Raji (cell line): ENCODE measurements around the gene SCN5A.

ENCODE experiments used
- POLR2A ChIP-seq: IDR thresholded peaks from 2 replicates; pipeline ENCODE4 v1.6.1; 2011; ENCODE audit warnings: low read depth, low read length, control low read depth; ENCODE audit not compliant: insufficient read depth

SCN5A gene

DNA sequence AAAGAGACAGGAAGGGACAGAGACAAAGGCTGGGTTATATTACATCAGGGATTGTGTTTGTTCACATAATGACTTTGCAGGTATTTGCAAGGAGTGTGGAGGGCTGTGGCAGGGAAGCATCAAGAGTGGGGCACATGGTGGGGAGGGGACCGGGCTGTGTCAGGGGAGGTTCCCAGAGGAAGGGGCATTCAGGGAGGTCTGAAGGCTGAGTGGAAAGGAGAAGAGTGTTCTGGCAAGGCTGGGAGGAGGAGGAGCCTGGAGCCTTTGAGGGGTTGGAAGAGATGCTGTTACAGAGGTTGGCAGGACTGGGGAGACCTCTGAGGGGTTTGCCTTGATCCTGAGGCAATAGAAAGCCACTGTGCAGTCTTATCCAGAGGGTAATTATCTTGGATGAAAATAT is 103.9 kb downstream of the SCN5A start:
- no peak for TF ChIP-seq POLR2A

DNA sequence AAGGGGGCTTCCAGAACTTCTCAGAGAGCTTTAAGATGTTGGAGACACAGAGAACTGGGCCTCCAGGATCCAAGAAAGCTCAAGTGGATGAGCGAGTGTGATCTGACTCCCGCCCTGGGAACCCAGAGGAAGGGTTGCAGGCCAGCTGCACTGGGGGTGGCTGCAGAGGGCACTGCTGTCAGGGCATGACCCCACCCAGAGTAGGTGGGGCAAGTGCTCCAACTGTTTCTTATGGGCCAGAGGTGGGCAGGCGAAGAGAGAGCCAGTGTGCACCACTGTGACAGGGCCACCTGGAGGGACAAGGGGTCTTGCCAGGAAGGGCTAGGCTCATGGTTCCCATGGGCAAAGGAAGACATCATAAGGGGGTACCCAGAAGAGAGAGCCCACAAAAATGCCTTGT is 104.6 kb downstream of the SCN5A start:
- TF ChIP-seq POLR2A: no peak

DNA sequence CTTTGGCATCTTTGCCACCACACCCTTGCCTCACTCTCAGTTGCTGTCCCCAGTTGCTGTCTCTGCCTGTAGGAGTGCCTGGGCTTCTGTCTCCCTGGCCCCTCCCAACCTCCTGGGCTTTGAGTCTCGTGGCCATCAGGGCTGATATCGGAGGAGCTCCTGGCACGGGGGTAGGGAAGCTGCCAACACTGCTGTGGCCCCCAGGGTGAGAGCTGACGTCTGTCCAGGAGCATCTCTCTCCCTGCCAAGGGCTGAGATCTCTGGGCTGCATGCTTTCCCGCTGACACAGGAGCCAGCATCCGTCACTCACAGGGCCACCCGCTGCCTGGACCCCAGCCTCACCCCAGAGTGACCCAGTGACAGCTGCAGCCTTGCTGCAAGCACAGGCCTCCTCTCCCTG is 105.9 kb downstream of the SCN5A start:
- TF ChIP-seq POLR2A: no peak

DNA sequence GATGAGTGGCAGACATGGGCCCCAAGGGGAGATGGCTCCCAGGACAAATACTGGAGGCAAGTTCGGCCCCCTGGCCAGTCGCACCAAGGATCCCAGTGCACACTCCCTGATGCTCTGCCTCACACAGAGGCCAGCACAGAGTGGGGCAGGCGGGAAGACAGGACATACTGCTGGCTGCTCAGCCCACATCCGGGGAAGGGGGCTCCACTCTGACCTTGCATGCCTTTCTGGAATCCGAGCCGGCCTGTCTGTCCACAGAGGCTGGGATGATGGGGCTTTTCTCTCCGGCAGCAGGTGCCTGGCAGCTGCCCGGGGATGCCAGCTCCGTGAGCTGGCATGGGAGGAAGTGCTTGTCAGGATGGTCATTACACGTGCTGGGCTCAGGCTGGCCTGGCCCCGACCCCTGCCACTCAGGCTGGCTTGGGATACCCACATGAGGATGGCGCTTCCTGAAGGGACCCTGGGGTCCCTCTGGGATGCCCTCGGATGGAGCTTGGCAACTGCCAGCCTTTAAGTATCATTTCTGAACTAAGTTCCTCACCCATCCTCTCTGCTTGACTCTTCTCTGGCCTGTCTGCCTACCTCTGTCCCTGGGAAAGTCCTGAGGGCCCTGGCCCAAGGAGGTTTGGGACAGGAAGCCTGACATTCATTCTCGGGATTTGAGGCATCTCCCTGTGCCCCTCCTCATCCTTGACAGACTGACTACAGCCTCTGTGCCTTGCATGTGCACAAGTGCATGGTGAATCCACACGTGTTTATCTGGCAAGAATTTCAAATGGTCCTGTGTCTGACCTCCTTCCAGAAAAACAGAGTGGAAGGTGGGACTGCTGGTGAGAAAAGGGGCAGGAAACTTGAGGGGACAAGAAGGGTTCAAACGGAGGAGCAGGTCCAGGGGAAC is 106.8 kb downstream of the SCN5A start:
- no peak for TF ChIP-seq POLR2A

DNA sequence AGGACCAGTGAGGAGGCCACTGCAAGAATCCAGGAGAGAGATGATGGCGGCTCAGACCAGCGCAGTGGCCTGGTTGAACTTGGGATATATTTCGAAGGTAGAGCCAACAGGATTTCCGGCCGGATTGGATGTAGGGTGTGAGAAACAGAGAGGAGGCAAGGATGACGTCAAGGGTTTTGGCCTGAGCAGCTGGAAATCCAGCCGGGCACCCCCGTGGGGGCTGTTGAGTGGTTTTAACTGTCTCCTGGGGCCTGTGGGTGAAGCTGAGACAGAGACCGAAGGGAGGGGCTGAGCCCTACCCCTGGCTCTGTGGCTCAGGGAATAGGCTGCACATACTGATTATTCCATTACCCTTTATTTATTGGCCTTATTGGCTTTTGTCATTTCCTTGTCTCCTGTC is 107.7 kb downstream of the SCN5A start:
- no peak for TF ChIP-seq POLR2A

DNA sequence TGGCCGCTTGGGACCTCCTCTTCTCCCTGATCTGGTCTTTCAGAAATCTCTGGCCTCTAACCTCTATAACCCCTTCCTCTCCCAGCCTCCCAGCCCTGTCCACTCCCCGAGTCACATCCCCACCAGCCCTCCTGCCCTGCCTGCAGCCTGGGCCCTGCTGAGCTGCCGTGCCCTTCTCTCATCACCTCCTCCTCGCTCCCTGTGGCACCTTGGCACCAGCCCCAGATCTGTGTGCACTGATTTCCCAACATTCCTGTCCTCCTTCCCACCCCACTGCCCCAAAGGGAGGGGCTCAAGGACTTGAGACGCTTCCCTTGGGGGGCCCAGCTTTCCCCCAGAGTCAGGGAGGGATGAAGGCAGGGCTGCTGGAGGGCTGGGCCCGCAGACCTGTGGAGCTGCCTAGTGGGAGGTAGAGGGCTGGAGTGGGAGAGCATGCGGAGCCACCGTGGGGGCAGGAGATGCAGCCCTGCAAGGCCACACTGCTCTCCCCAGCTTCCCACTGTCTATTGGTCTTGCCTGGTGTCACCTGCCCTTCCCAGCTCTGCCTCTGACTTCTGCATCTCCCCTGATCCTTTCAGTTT is 110.6 kb downstream of the SCN5A start:
- TF ChIP-seq POLR2A: no peak

DNA sequence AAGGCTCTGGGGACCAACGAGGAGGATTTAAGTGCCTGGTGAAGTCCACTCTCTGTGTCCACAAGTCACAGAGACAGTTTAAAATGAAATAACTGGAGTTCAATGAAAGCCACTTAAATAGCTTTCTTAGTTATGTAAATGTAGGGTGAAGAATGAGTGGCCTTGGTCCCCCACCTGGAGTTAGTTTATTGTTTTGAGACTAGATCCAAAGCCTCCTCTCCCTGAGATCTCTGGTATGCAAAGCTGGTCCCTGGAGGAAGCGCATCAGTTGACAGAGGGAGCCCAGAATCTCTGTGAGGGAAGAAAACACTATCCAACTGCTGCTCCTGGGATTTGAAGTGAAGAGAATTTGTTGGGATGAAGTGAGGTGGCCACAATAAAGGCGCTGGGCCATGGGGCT is 112.8 kb downstream of the SCN5A start:
- TF ChIP-seq POLR2A: no peak

DNA sequence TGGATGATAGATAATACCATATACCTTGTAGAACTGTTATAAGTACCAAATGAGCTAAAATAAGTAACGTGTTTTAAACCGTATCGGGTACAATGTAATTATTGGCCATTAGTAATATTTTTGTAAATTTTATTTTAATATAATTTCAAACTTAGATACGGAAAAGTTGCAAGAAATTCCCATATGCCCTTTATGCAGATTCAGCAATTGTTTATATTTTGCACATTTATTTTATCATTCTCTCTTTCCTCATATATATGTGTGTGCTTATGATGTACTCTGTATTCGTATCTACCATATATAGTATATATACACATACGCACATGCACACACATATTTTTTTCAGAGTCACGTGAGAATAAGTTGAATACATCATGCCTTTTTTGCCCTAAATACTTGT is 114.9 kb downstream of the SCN5A start:
- TF ChIP-seq POLR2A: no peak

DNA sequence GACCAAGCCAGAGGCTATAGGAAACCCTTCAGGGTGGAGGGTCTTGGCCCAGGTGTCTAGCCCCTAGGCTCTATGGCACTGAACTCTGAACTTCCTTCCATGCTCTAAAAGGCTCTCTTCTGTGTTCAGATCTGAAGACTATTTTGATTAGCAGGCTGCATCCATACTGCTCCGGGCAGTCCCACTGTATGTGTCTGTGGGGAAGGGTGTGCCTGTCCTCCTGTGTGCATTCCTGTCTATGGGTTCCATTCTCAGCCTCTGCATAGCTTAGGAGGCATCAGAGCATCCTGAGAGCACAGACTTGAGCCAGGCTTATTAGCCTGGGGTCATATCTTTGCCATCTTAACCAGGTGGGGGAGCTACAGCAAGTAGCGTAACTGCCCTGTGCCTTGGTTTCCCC is 115.3 kb downstream of the SCN5A start:
- TF ChIP-seq POLR2A: no peak

DNA sequence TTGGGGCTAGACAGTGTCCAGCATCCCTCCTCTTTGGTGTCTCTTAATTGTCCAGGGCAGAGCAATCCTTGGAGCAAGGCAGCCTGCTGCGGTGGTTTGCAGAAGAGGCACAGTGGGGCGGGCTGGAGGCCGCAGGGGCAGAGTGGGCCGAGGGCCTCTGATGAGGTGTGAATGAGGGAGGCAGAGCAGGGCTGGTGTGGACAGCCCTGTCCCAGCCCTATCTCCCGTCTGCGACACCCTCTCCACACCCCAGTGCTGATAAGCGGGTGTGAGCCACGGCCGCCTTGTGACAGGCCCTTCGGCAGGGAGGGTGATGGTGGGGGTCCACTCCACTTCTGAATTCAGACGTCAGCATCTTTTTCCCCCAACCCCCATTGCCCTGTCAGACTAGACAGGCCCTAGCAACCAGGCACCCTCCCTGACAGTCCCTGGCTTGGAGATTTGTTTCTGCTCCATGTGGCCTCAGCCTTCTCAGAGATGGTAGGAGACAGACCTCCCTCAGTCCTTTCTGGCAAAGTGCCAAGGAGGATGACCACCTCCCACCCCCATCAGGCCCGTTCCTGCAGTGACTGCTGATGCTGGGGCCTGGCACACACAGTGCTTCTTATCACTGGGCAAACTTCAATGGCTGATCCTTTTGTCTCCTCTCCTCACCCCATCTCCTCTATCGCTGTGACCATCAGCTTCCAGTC is 116.1 kb downstream of the SCN5A start:
- no peak for TF ChIP-seq POLR2A

DNA sequence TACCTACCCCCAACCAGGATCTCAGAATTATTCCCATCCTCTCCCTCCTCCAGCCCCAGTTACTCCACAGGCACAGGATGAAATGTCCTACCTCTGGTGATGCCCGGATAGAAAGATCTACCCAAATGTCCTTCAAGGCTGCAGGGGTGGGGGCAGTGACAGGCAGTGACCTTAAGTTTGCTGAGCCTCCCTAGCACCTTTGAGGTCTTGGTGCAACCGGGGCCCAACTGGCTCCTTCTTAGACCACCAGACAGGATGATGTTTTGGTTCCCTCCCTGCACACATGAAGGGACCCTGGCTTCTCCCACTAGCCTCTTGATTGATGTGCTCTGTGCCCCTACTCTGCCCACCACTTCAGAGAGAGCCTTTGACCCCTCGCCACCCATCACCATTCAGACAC is 117.0 kb downstream of the SCN5A start:
- no peak for TF ChIP-seq POLR2A

DNA sequence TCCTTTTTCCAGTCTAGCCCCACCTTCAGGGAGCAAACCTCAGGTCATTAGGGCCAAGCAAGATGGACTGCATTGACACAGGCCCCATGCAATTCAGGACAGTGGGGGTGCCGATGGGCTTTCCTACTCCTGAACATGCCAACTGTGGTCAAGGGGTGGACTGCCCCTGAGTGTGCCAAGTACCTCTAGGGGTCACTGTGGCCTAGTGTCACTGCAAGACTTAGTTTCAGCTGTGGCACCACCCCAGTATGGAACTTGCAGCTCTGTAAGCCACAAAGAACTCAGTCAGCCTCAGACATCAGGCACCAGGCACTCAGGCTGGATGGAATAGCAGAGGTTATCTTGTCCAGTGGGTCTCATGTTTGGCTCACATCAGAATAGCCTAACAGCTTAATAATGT is 121.0 kb downstream of the SCN5A start:
- TF ChIP-seq POLR2A: no peak

DNA sequence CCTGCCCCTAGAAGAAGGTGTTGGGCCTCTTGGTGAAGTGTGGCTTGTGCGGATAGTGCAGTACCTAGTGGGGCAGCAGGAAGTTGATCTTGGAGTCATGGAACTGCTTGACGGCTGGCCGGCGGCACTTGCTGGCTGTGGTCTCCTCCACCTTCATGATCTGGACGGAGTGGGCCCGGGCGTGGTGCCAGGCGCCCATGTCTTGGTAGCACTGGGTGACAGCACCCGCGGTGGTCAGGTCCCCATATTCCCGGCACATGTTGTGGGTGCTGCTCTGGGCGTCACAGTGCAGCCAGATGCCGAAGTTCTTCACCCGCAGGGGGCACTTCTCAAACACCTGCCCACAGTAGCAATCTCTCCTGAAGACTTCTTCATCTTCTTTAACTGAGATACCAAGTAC is 122.7 kb downstream of the SCN5A start:
- no peak for TF ChIP-seq POLR2A

DNA sequence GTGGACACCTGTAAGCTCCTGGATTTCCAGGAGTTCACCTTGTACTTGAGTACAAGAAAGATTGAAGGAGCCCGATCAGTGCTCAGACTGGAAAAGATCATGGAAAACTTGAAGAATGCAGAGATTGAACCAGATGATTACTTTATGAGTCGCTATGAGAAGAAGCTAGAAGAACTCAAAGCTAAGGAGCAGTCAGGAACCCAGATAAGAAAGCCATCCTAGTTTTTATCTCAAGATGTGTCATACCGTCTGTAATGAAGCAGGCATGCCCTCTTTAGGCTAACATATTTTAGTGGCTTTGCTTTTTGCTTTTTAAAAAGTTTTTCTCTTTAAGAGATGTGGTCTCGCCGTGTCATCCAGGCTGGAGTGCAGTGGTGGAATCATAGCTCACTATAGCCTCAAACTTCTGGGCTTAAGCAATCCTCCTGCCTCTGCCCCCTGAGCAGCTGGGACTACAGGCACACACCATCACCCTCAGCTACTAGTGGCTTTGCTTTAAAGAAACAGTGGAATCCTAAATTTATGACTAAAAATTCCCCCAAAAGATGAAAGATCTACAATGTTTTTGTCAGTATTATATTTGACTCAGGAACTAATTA is 125.2 kb downstream of the SCN5A start:
- TF ChIP-seq POLR2A: no peak

DNA sequence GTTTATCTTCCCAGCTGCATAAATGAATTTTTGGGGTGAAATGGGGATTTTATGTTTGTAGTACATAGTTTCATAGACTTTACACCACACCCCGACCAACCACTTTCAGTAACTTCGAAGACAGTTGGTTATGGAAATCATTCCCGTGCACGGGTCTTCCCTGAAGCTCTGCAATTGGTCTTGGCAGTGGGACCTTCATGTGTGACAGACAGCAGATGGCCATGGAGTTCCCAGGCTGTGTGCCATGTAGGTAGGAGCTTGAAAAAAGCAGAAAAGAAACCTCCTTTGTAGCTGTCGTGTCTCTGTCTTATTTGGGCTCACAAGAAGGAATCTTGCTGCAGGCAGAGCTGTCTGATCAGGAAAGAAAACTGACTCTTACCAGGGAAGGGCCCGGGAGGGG is 127.5 kb downstream of the SCN5A start:
- TF ChIP-seq POLR2A: no peak
